Sigmoid colon (tissue), 7 donors: ENCODE results near the gene ZFYVE28. TPM values are rescaled to one million over a fixed set of nuclear protein-coding genes. Genes with fewer than 3 reads are reported as not detected.

Source experiments
- DNase-seq: peaks from one replicate; pipeline ENCODE4 v3.0.0-alpha.2; 2019
- H3K27ac ChIP-seq, 4 donors: fragments of 200-600 bp; sonication (generic); one replicate each; pipeline ENCODE4 v1.5.1; 2016 to 2019; ENCODE audit warnings: mild to moderate bottlenecking in 1 of 4
- H3K27me3 ChIP-seq, 3 donors: fragments of 200-600 bp; sonication (generic); one replicate each; pipeline ENCODE4 v1.5.1; 2019; ENCODE audit warnings: mild to moderate bottlenecking in 1 of 3
- H3K36me3 ChIP-seq, 4 donors: fragments of 200-600 bp; sonication (generic); one replicate each; pipeline ENCODE4 v1.5.1; 2016 to 2019
- H3K4me1 ChIP-seq, 4 donors: fragments of 200-600 bp; sonication (generic); one replicate each; pipeline ENCODE4 v1.5.1; 2017 to 2019
- H3K4me3 ChIP-seq, 4 donors: fragments of 200-600 bp; sonication (generic); one replicate each; pipeline ENCODE4 v1.5.1; 2017 to 2019; ENCODE audit warnings: mild to moderate bottlenecking in 2 of 4, moderate library complexity in 1 of 4
- H3K9me3 ChIP-seq, 4 donors: fragments of 200-600 bp in 3 of 4; sonication (generic) in 3 of 4; one replicate each; pipeline versions ENCODE4 v1.5.1 to v1.6.1; 2013 to 2019
- EP300 ChIP-seq, 4 donors: sonication (generic); formaldehyde crosslinking; IDR thresholded peaks; one replicate each; pipeline ENCODE4 v1.6.1; 2017; ENCODE audit warnings: antibody characterized with exemption in 4 of 4
- POLR2A ChIP-seq, 2 donors: fragments of 450-650 bp; IDR thresholded peaks; one replicate each; pipeline ENCODE4 v1.6.1; 2016; ENCODE audit warnings: antibody characterized with exemption in 2 of 2, mild to moderate bottlenecking in 2 of 2, moderate library complexity in 2 of 2
- POLR2AphosphoS5 ChIP-seq, 4 donors: sonication (generic); formaldehyde crosslinking; IDR thresholded peaks; one replicate each; pipeline ENCODE4 v1.6.1; 2017; ENCODE audit warnings: antibody characterized with exemption in 4 of 4
- WGBS, 2 donors: extraction: QIAGEN DNeasy Blood & Tissue Kit; methylation state at CpG; one replicate each; pipeline ENCODE4 v1.1.7; 2013; 5-methylcytosine and 5-hydroxymethylcytosine counted together
- intact Hi-C: fragments of 100-400 bp; cut with DNase I; formaldehyde crosslinking; loops from one replicate; pipeline ENCODE4 v1.15.1; 2023
- polyA plus RNA-seq, 3 donors: library from polyadenylated mRNA; stranded (reverse); fragments of 200-250 nt; gene quantifications; one replicate each; pipeline ENCODE4 v1.2.3, GENCODE V29; 2013
- total RNA-seq, 4 donors: library from RNA; depleted of rRNA; stranded (reverse); fragments of >200 nt; gene quantifications; one replicate each; pipeline ENCODE4 v1.1.0, GENCODE V29; 2016
- TF ChIP-seq, protein P1 (sequence below), 4 experiments: fragments of 450-650 bp in 3 of 4; fragments of 200-600 bp in 1 of 4; IDR thresholded peaks; one replicate each; pipeline ENCODE4 v1.5.1; 2016 to 2019; ENCODE audit warnings: antibody characterized with exemption in 4 of 4, mild to moderate bottlenecking in 3 of 4, moderate library complexity in 2 of 4
- donor health status: healthy with polysubstance abuse.
- donor health status: Bipolar disorder and iron deficiency.
- donor health status: healthy.

The ZFYVE28 gene
- total and polyA plus RNA-seq, 7 donors, result 3.1 to 24.1 (median 13.0) TPM

DNA sequence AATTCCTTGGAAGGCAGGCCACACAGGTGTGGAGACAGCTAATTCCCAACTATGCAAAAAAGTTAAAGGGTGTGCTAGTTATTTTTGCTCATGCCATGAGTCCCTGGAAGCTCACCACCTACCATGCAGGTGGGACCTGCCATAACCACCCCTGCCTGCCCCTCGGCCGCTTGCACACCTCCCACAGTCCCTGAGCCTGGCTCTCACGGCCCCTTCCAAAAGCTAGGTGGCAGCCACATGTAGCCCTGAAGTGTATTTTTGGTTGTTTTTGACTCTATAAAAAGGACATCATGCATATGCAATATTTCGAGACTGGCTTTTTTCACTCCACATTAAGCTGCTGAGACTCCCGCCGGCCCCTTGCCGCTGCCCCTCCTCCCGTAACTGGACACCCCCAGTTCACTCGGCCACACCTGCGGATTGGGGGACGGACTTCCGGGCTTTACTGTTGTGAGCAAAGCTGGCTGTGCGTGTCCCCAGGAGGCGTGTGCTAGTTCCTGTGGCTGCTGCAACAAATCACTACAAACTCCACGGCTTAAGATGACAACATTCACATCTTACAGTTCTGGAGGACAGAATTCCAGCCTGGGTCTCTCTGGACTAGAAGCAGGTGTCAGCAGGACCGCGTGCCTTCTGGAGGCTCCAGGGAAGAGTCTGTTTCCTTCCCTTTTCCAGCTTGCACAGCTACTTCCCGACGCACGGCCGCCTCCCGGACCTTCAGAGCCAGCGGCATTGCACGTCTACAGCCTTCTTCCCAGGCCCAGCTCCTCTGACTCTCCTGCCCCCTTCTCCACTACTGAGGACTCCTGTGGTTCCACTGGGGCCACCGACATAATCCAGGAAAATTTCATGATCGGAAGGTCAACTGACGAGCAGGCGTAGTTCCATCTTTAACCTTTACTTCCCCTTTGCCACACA lies 24.8 kb downstream of the ZFYVE28 start:
- Histone ChIP-seq H3K9me3 (no peaks in the 10 kb centered on the region), H3K27me3 (peaks cover 0 to 27% (median 0%) of the 10 kb centered on the region in 3 donors), H3K4me3 (no peak overlapping the region), H3K4me1 (no peaks in the 10 kb centered on the region), H3K36me3 (no peaks in the 10 kb centered on the region), H3K27ac (no peak overlapping the region)
- WGBS, 2 donors, result 18 to 24% methylated on average over 28 of the region's 28 CpGs
- no peak for DNase-seq
- intact Hi-C loops, result no loop called here
- TF ChIP-seq EP300 (IDR thresholded peaks at IDR 0.05) (no peak), POLR2A (IDR thresholded peaks at IDR 0.05) (no peak), POLR2AphosphoS5 (IDR thresholded peaks at IDR 0.05) (no peak)
- TF ChIP-seq, protein P1, sequence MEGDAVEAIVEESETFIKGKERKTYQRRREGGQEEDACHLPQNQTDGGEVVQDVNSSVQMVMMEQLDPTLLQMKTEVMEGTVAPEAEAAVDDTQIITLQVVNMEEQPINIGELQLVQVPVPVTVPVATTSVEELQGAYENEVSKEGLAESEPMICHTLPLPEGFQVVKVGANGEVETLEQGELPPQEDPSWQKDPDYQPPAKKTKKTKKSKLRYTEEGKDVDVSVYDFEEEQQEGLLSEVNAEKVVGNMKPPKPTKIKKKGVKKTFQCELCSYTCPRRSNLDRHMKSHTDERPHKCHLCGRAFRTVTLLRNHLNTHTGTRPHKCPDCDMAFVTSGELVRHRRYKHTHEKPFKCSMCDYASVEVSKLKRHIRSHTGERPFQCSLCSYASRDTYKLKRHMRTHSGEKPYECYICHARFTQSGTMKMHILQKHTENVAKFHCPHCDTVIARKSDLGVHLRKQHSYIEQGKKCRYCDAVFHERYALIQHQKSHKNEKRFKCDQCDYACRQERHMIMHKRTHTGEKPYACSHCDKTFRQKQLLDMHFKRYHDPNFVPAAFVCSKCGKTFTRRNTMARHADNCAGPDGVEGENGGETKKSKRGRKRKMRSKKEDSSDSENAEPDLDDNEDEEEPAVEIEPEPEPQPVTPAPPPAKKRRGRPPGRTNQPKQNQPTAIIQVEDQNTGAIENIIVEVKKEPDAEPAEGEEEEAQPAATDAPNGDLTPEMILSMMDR (IDR thresholded peaks at IDR 0.05), result no peak

DNA sequence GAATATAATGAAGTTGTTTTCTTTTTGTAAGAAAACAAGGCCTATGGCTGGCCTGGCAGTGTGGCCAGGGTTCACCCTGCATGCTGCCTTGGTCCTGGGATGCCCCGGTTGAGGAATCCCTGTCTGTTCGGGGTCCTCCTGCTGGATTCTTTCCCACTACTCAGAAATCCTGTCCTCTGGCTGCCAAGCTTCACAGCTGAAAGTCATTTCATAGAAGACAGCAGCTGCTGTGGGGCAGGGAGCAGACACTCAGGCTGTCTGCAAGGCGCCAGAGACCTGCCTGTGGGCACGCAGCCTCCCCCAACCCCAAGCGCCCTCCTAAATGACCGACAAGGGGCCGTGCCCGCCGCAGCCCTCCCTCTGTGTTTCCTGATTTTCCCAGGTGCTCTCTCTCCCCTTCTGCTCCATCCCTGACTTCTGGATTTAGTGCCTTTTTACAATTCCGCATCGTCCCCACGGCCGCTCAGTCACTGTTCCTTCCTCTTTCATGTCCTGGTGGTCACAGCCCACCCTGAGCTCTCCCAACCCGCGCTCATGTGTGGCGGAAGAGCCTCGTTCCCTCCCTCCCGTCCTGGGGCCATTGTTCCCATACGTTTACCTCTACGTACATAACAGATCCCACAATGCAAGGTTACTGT lies 27.5 kb downstream of the ZFYVE28 start:
- Histone ChIP-seq H3K36me3 (no peaks in the 10 kb centered on the region), H3K9me3 (no peaks in the 10 kb centered on the region), H3K27ac (no peak overlapping the region), H3K4me1 (no peaks in the 10 kb centered on the region), H3K4me3 (no peak overlapping the region), H3K27me3 (peaks cover 0 to 21% (median 0%) of the 10 kb centered on the region in 3 donors)
- no peak for TF ChIP-seq POLR2A (IDR thresholded peaks at IDR 0.05)
- no peak for TF ChIP-seq POLR2AphosphoS5 (IDR thresholded peaks at IDR 0.05)
- TF ChIP-seq, protein P1 (IDR thresholded peaks at IDR 0.05), result no peak
- TF ChIP-seq EP300 (IDR thresholded peaks at IDR 0.05), result no peak
- intact Hi-C loops, result no loop called here
- 39 to 78% methylated on average over 20 of the region's 20 CpGs for WGBS, 2 donors
- no peak for DNase-seq

DNA sequence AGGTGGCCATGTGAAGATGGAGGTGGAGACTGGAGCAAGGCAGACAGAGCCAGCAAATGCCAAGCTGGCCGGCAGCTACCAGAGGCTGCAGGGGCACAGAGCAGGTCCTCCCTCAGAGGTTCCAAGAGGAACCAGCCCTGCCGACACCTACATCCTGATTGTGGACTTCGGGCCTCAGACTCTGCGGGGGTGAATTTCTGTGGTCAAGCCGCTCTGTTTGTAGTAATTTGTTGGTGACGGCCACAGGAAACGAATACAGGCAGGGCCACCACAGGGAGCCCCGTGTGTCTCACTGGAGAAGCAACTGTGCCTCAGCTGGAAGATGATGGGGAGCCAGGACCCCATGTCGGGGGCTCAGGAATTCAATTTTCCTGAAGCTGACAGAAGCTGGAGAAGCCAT lies 28.3 kb downstream of the ZFYVE28 start:
- Histone ChIP-seq H3K9me3 (no peaks in the 10 kb centered on the region), H3K27me3 (peaks cover 0 to 21% (median 0%) of the 10 kb centered on the region in 3 donors), H3K36me3 (no peaks in the 10 kb centered on the region), H3K4me3 (no peak overlapping the region), H3K27ac (no peak overlapping the region), H3K4me1 (no peaks in the 10 kb centered on the region)
- no peak for DNase-seq
- TF ChIP-seq POLR2A (IDR thresholded peaks at IDR 0.05) (no peak), EP300 (IDR thresholded peaks at IDR 0.05) (no peak), POLR2AphosphoS5 (IDR thresholded peaks at IDR 0.05) (no peak)
- TF ChIP-seq, protein P1 (IDR thresholded peaks at IDR 0.05), result no peak
- WGBS, 2 donors, result 69 to 80% methylated on average over 9 of the region's 9 CpGs
- intact Hi-C loops, result no loop called here

DNA sequence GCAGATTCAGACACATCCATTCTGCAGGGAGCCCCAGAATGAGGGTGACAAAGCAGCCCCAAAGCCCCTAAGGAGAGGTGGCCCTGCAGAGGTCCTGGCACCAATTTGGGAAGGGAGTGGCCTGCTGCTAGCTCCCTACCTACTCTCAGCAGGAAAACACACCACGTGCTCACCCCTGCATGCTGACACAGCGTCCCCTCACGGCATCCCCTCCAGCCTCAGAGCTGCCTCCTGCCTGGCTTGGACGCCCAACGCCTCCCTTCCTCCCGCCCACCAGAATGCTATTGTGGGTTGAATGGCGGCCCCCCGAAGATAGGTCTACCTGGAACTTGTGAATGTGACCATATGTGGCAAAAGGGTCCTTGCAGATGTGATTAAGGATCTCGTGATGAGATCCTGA lies 28.8 kb downstream of the ZFYVE28 start:
- Histone ChIP-seq H3K36me3 (no peaks in the 10 kb centered on the region), H3K27ac (no peak overlapping the region)
- intact Hi-C loops, result no loop called here

More for the DNA sequence above, 28.8 kb downstream of the ZFYVE28 start:
- 83 to 90% methylated on average over 9 of the region's 9 CpGs for WGBS, 2 donors
- no peak for DNase-seq
- H3K27me3 ChIP-seq, result peaks cover 0 to 19% (median 0%) of the 10 kb centered on the region in 3 donors
- H3K9me3 ChIP-seq, result no peaks in the 10 kb centered on the region
- no peaks in the 10 kb centered on the region for H3K4me1 ChIP-seq
- no peak overlapping the region for H3K4me3 ChIP-seq
- TF ChIP-seq POLR2A (IDR thresholded peaks at IDR 0.05) (no peak), EP300 (IDR thresholded peaks at IDR 0.05) (no peak), POLR2AphosphoS5 (IDR thresholded peaks at IDR 0.05) (no peak)
- TF ChIP-seq, protein P1 (IDR thresholded peaks at IDR 0.05), result no peak
